Cardiac muscle cell (in vitro differentiated cells and primary cell): ENCODE measurements around the gene TREX2. TPM values are rescaled to one million over a fixed set of nuclear protein-coding genes. Genes with fewer than 3 reads are reported as not detected.

Experiments used
- DNase-seq, 2 donors: peaks; one replicate each; pipeline versions ENCODE4 v3.0.0 to v3.0.0-alpha.2; 2010 to 2017; ENCODE audit warnings: low read depth in 1 of 2, low spot score in 1 of 2
- H3K27ac ChIP-seq: fragments of 200-600 bp; sonication (generic); 2 replicates; pipeline ENCODE4 v1.5.1; 2016
- H3K27me3 ChIP-seq: fragments of 200-600 bp; sonication (generic); 2 replicates; pipeline ENCODE4 v1.6.0; 2016; ENCODE audit warnings: control low read depth
- H3K36me3 ChIP-seq: fragments of 200-600 bp; sonication (generic); 2 replicates; pipeline ENCODE4 v1.5.1; 2016; ENCODE audit warnings: control low read depth
- H3K4me1 ChIP-seq: fragments of 200-600 bp; sonication (generic); 2 replicates; pipeline ENCODE4 v1.8.1; 2017; ENCODE audit warnings: low read depth, mild to moderate bottlenecking, mixed run types
- H3K4me3 ChIP-seq: fragments of 200-600 bp; sonication (generic); 2 replicates; pipeline ENCODE4 v1.5.1; 2016; ENCODE audit warnings: mild to moderate bottlenecking
- H3K9me3 ChIP-seq: fragments of 200-600 bp; sonication (generic); 2 replicates; pipeline ENCODE4 v1.5.1; 2017; ENCODE audit warnings: low read depth, mild to moderate bottlenecking, control low read depth
- polyA plus RNA-seq: library from polyadenylated mRNA; unstranded; fragments of >200 nt; fragmentation: Nextera tagmentation; extraction: Ambion mirVana; gene quantifications from 2 replicates; pipeline ENCODE4 v1.2.1, GENCODE V29; 2016
- total RNA-seq: library from RNA; depleted of rRNA; stranded (reverse); fragments of >200 nt; gene quantifications from 2 replicates; pipeline ENCODE4 v1.2.3, GENCODE V29; 2016
- TF ChIP-seq, protein P1 (sequence below): IDR thresholded peaks from 2 replicates; pipeline ENCODE4 v1.5.1; 2012; ENCODE audit warnings: low read depth, mild to moderate bottlenecking, low read length

TREX2 gene
- total and polyA plus RNA-seq, 2 experiments from 2014 or later: 0.36 TPM; not detected in 1

- no peak for DNase-seq
- Histone ChIP-seq H3K27me3 (peaks cover 19% of the 10 kb centered on the region), H3K9me3 (no peaks in the 10 kb centered on the region), H3K27ac (no peak overlapping the region), H3K36me3 (no peaks in the 10 kb centered on the region), H3K4me3 (no peak overlapping the region), H3K4me1 (no peaks in the 10 kb centered on the region)
- TF ChIP-seq, protein P1, sequence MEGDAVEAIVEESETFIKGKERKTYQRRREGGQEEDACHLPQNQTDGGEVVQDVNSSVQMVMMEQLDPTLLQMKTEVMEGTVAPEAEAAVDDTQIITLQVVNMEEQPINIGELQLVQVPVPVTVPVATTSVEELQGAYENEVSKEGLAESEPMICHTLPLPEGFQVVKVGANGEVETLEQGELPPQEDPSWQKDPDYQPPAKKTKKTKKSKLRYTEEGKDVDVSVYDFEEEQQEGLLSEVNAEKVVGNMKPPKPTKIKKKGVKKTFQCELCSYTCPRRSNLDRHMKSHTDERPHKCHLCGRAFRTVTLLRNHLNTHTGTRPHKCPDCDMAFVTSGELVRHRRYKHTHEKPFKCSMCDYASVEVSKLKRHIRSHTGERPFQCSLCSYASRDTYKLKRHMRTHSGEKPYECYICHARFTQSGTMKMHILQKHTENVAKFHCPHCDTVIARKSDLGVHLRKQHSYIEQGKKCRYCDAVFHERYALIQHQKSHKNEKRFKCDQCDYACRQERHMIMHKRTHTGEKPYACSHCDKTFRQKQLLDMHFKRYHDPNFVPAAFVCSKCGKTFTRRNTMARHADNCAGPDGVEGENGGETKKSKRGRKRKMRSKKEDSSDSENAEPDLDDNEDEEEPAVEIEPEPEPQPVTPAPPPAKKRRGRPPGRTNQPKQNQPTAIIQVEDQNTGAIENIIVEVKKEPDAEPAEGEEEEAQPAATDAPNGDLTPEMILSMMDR: no peak
These were observed 32.8 kb downstream of the TREX2 start for GRCh38 chrX:153412746-153413720.

DNA sequence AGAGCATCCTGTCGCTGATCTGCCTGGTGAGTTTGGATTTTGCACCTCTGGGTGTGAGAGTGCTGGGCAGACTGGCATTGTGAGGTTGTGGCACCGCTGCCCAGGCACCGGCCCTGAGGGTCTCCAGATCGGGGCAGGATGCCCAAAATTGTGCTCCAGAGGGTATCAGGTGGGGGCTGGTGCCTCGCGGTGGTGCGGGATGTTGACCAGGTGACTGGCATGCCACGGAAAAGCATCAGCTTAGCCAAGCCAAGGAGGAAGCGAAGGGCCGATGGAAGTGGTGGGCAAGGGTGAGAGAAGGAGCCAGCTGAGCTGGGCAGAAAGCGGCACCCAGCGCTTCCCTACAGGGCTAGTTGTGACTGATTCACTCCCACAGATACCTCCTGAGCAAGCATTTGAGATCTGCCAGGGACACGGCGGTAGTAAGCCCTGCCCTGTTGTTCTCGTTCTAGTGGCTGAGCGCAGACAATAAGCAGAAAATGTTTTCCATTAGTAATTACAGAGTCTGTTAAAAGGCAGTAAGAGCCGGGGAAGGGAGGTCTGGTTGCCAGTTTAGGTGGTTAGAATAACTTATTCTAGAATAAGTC is 33.8 kb downstream of the TREX2 start:
- no peaks in the 10 kb centered on the region for H3K9me3 ChIP-seq
- TF ChIP-seq, protein P1: no peak
- no peaks in the 10 kb centered on the region for H3K36me3 ChIP-seq
- H3K27me3 ChIP-seq: peaks cover 19% of the 10 kb centered on the region
- no peak overlapping the region for H3K27ac ChIP-seq
- no peak overlapping the region for H3K4me3 ChIP-seq
- H3K4me1 ChIP-seq: no peaks in the 10 kb centered on the region
- DNase-seq: no peak

GRCh38 chrX:153411255-153411987 is 34.4 kb downstream of the TREX2 start, which contains the start of gene ZFP92:
Gene ZFP92 (plus strand): TSS chrX:153411472. CDS start chrX:153418323, 6,851 bp downstream.
- Histone ChIP-seq H3K4me1 (no peaks in the 10 kb centered on the region), H3K9me3 (no peaks in the 10 kb centered on the region), H3K27me3 (peaks cover 19% of the 10 kb centered on the region), H3K4me3 (peak within 1 kb of the TSS; percentile 10), H3K36me3 (no peaks in the 10 kb centered on the region), H3K27ac (no peak within 1 kb of the TSS)
- TF ChIP-seq, protein P1: no peak
- DNase-seq: peak in 1 of 2 donors; percentile 25

GRCh38 chrX:153410888-153411254 is 35.0 kb downstream of the TREX2 start:
- peaks cover 19% of the 10 kb centered on the region for H3K27me3 ChIP-seq
- no peak overlapping the region for H3K27ac ChIP-seq
- no peaks in the 10 kb centered on the region for H3K36me3 ChIP-seq
- H3K4me3 ChIP-seq: no peak overlapping the region
- TF ChIP-seq, protein P1: no peak
- no peak for DNase-seq
- no peaks in the 10 kb centered on the region for H3K9me3 ChIP-seq
- no peaks in the 10 kb centered on the region for H3K4me1 ChIP-seq

- no peak overlapping the region for H3K4me3 ChIP-seq
- DNase-seq: no peak
- TF ChIP-seq, protein P1: no peak
These were observed 35.5 kb downstream of the TREX2 start for GRCh38 chrX:153410373-153410772.

More at GRCh38 chrX:153410373-153410772, 35.5 kb downstream of the TREX2 start:
- no peaks in the 10 kb centered on the region for H3K9me3 ChIP-seq
- no peaks in the 10 kb centered on the region for H3K4me1 ChIP-seq
- no peak overlapping the region for H3K27ac ChIP-seq
- H3K27me3 ChIP-seq: peaks cover 19% of the 10 kb centered on the region
- no peaks in the 10 kb centered on the region for H3K36me3 ChIP-seq
